ENCODE data around the gene DGCR8. TPM values are rescaled to one million over a fixed set of nuclear protein-coding genes. Genes with fewer than 3 reads are reported as not detected.
A peak's percentile ranks its signal among the peaks of the same experiment; 100 is the strongest.

Gene DGCR8
- total RNA-seq, 2 experiments from 2014 or later: 17.8 to 18.5 TPM

DNA sequence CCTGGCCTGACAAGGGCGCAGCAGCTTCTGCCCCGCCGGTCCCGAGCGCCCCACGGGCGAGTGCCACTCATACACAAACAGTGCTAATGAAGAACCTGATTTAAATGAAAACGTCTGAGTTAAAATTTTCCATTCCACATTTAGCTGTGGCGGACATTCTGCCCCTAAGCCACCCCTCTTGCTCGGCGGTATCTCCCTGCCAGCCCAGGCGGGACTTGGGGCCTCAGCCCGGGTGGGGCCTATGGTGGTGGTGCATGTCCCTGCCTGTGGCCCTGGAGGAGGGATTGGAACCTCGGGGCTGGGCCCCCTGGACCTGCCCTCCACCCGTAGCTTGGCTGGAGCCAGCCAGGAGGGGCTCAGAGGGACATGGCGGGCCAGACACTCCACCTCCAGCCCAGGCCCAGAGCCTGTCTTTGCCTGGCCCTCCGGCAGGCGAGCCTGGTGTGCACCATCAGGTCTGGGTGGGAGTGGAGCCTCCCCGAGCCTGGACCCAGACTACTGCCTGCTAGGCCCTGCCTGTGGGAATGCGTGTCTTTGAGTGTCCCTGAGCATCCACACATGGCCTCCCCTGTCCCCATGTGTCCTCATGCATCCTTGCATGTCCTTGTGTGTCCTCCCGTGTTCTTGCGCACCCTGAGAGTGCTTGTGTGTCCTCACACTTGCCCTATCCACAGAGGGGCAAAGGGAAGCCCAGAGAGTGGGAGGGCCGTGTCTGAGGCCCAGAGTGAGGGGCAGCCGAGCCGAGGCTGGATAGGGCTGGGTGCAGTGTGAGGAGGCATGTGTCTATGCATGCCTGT is 56.0 kb downstream of the DGCR8 start:
- H3K27ac ChIP-seq (ENCODE audit: low read depth in 1 of 2, low read length in 2 of 2): no peak overlapping the region
- peaks cover 7% of the 10 kb centered on the region for H3K36me3 ChIP-seq (ENCODE audit: insufficient read depth, low read length)
- no peaks in the 10 kb centered on the region for H3K27me3 ChIP-seq (ENCODE audit: control insufficient read depth in 1 of 2, insufficient read depth in 2 of 2, low read length in 2 of 2)
- ATAC-seq (ENCODE audit: poor library complexity) (no peak), DNase-seq (no peak)
- ChIA-PET CTCF (interaction anchor here (1.3 kb wide), 1 partner anchor 165 kb away, joined by 3 read pairs; no protein-coding TSS in a partner anchor), POLR2A (no interaction called here)
- peaks cover 50% of the 10 kb centered on the region for H3K4me1 ChIP-seq (ENCODE audit: insufficient read depth, low read length)
- TF ChIP-seq CTCF (IDR thresholded peaks at IDR 0.05): no peak
- peaks cover 33% of the 10 kb centered on the region for H3K4me1 Mint-ChIP-seq (ENCODE audit: low read depth)
- no peak overlapping the region for H3K27ac Mint-ChIP-seq
- H3K27me3 Mint-ChIP-seq: no peaks in the 10 kb centered on the region
- H3K4me3 ChIP-seq (ENCODE audit: low read length): no peak overlapping the region
- no peaks in the 10 kb centered on the region for H3K9me3 Mint-ChIP-seq
- intact Hi-C loops (cut with DNase I, micrococcal nuclease): no loop called here
- peaks cover 3% of the 10 kb centered on the region for H3K36me3 Mint-ChIP-seq (ENCODE audit: low read depth)
- peak overlapping the region; percentile 63 for H3K4me3 Mint-ChIP-seq
- no peaks in the 10 kb centered on the region for H3K9me3 ChIP-seq (ENCODE audit: control insufficient read depth in 1 of 2, insufficient read depth in 1 of 2, low read length in 2 of 2)

DNA sequence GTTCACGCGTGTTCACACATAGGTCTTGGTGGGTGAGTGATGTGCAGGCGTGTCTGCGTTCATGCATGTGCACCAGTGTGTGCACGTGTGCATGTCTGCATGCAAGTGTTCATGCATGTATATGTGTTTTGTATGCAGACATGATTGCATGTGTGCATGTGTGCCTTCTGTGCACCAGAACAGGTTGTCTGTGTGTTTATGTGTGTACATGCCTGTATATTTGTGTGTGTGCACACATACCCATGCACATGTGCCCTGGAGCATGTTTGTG is 56.5 kb downstream of the DGCR8 start:
- Mint-ChIP-seq H3K27me3 (no peaks in the 10 kb centered on the region), H3K4me1 (ENCODE audit: low read depth) (peaks cover 33% of the 10 kb centered on the region)
- CTCF ChIA-PET: no interaction called here

DNA sequence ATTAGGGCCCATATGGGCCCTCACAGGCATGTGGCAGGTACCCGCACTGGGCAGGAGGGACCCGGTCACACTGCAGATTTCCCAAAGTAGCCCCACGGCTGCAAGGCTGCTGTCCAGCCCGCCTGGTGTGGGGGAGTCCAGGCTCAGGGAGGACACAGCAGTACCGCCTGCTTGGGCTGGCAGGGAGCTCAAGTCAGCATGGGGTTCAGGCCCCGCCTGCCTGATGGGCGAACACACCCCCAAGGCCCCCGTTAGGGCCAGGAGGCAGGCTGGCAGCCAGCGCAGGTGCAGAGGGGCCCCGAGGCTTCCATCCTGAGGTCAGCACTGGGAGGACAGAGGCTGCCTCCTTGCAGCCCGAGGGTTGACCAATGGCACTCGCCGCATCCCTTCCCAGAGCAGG is 57.1 kb downstream of the DGCR8 start:
- TF ChIP-seq CTCF (IDR thresholded peaks at IDR 0.05): no peak

More for the DNA sequence above, 56.5 kb downstream of the DGCR8 start:
- peaks cover 50% of the 10 kb centered on the region for H3K4me1 ChIP-seq (ENCODE audit: insufficient read depth, low read length)
- Mint-ChIP-seq H3K4me3 (peak overlapping the region; percentile 63), H3K36me3 (ENCODE audit: low read depth) (peaks cover 3% of the 10 kb centered on the region), H3K9me3 (no peaks in the 10 kb centered on the region), H3K27ac (no peak overlapping the region)
- H3K9me3 ChIP-seq (ENCODE audit: control insufficient read depth in 1 of 2, insufficient read depth in 1 of 2, low read length in 2 of 2): no peaks in the 10 kb centered on the region
- ATAC-seq (ENCODE audit: poor library complexity): no peak
- H3K36me3 ChIP-seq (ENCODE audit: insufficient read depth, low read length): peaks cover 7% of the 10 kb centered on the region
- no peak overlapping the region for H3K27ac ChIP-seq (ENCODE audit: low read depth in 1 of 2, low read length in 2 of 2)
- H3K27me3 ChIP-seq (ENCODE audit: control insufficient read depth in 1 of 2, insufficient read depth in 2 of 2, low read length in 2 of 2): no peaks in the 10 kb centered on the region
- TF ChIP-seq CTCF (IDR thresholded peaks at IDR 0.05): no peak
- DNase-seq: no peak
- intact Hi-C loops (cut with DNase I, micrococcal nuclease): no loop called here
- no peak overlapping the region for H3K4me3 ChIP-seq (ENCODE audit: low read length)
- POLR2A ChIA-PET: no interaction called here

More for the DNA sequence above, 57.1 kb downstream of the DGCR8 start:
- H3K9me3 ChIP-seq (ENCODE audit: control insufficient read depth in 1 of 2, insufficient read depth in 1 of 2, low read length in 2 of 2): no peaks in the 10 kb centered on the region
- no peaks in the 10 kb centered on the region for H3K9me3 Mint-ChIP-seq
- DNase-seq: no peak
- no peaks in the 10 kb centered on the region for H3K27me3 Mint-ChIP-seq
- no peak overlapping the region for H3K4me3 ChIP-seq (ENCODE audit: low read length)
- H3K27ac ChIP-seq (ENCODE audit: low read depth in 1 of 2, low read length in 2 of 2): no peak overlapping the region
- ChIA-PET CTCF (no interaction called here), POLR2A (no interaction called here)
- ATAC-seq (ENCODE audit: poor library complexity): no peak
- H3K4me1 ChIP-seq (ENCODE audit: insufficient read depth, low read length): peaks cover 49% of the 10 kb centered on the region
- H3K36me3 Mint-ChIP-seq (ENCODE audit: low read depth): peaks cover 3% of the 10 kb centered on the region
- no peaks in the 10 kb centered on the region for H3K27me3 ChIP-seq (ENCODE audit: control insufficient read depth in 1 of 2, insufficient read depth in 2 of 2, low read length in 2 of 2)
- no peak overlapping the region for H3K4me3 Mint-ChIP-seq
- H3K4me1 Mint-ChIP-seq (ENCODE audit: low read depth): peaks cover 33% of the 10 kb centered on the region
- H3K36me3 ChIP-seq (ENCODE audit: insufficient read depth, low read length): peaks cover 7% of the 10 kb centered on the region
- intact Hi-C loops (cut with DNase I, micrococcal nuclease): no loop called here
- H3K27ac Mint-ChIP-seq: no peak overlapping the region

Measured in CD4-positive, alpha-beta T cell (primary cell).